Endothelial cell of umbilical vein (primary cell): ENCODE measurements around the gene CKB. TPM values are rescaled to one million over a fixed set of nuclear protein-coding genes. Genes with fewer than 3 reads are reported as not detected.

Experiments used
- BruUV-seq: library from RNA; stranded (reverse); fragments of 400-500 nt; replicated peaks from 2 replicates; lab custom pipeline; 2021; lab: Mats Ljungman, UMichigan
- CTCF ChIA-PET: fragments of 300-600, 350-600 bp; sonication (Branson Sonifier 250); formaldehyde crosslinking; loops from one replicate; lab custom pipeline; 2021; ENCODE audit warnings: antibody characterized with exemption, inconsistent platforms; lab: Charles Lee
- POLR2A ChIA-PET: fragments of 300-600, 350-600 bp; sonication (Branson Sonifier 250); formaldehyde crosslinking; loops from one replicate; lab custom pipeline; 2021; ENCODE audit warnings: antibody characterized with exemption, inconsistent platforms; lab: Charles Lee
- DNase-seq: peaks from one replicate; pipeline ENCODE4 v3.0.0-alpha.2; 2011; ENCODE audit warnings: low read depth, low spot score
- FAIRE-seq: peaks from 2 replicates; lab custom pipeline; 2011; peaks lifted over from hg19 to GRCh38; lab: Jason Lieb, UNC
- H2AFZ ChIP-seq: 2 replicates; pipeline ENCODE4 v1.6.0; 2012; ENCODE audit warnings: low read depth, low read length, control low read depth, inconsistent platforms
- H3K27ac ChIP-seq: 2 replicates; pipeline ENCODE4 v1.5.1; 2011; ENCODE audit warnings: low read depth, mild to moderate bottlenecking, control low read depth, low read length, moderate library complexity; ENCODE audit not compliant: insufficient read depth
- H3K27me3 ChIP-seq, 2 experiments: 2 replicates each; pipeline versions ENCODE4 v1.6.0 to v1.6.1; 2011; ENCODE audit warnings: low read length in 2 of 2, mixed read lengths in 1 of 2; ENCODE audit not compliant: control insufficient read depth in 2 of 2, insufficient read depth in 2 of 2
- H3K36me3 ChIP-seq, 2 experiments: 2 replicates in 1 of 2; 3 replicates in 1 of 2; pipeline ENCODE4 v1.5.1; 2011; ENCODE audit warnings: low read length in 2 of 2, mild to moderate bottlenecking in 1 of 2, moderate library complexity in 1 of 2; ENCODE audit not compliant: control insufficient read depth in 2 of 2, insufficient read depth in 2 of 2; ENCODE audit errors: extremely low read depth in 1 of 2
- H3K4me1 ChIP-seq: 3 replicates; pipeline ENCODE4 v1.5.1; 2011; ENCODE audit warnings: mild to moderate bottlenecking, low read length; ENCODE audit not compliant: control insufficient read depth, insufficient read depth; ENCODE audit errors: extremely low read depth
- H3K4me2 ChIP-seq: 2 replicates; pipeline ENCODE4 v1.6.1; 2011; ENCODE audit warnings: low read length, control low read depth, mixed read lengths; ENCODE audit not compliant: insufficient read depth
- H3K4me3 ChIP-seq, 3 experiments: fragments of 200-600 bp in 1 of 3; sonication (generic), shearing (Covaris generic) in 1 of 3; replicated peaks in 1 of 3; 2 replicates each; pipeline ENCODE4 v1.5.1; 2011 to 2016; ENCODE audit warnings: control low read depth in 3 of 3, low read length in 3 of 3, mild to moderate bottlenecking in 2 of 3, inconsistent platforms in 1 of 3, low read depth in 1 of 3, moderate library complexity in 1 of 3; ENCODE audit not compliant: insufficient read depth in 1 of 3
- H3K79me2 ChIP-seq: 2 replicates; pipeline ENCODE4 v1.6.0; 2012; ENCODE audit warnings: low read length, inconsistent platforms; ENCODE audit not compliant: control insufficient read depth, insufficient read depth
- H3K9ac ChIP-seq: replicated peaks from 2 replicates; pipeline ENCODE3; 2011; ENCODE audit warnings: low read length, control low read depth; ENCODE audit not compliant: insufficient read depth; ENCODE audit errors: extremely low read depth
- H3K9me1 ChIP-seq: replicated peaks from 3 replicates; pipeline ENCODE4 v1.6.0; 2011; ENCODE audit warnings: mild to moderate bottlenecking, low read length; ENCODE audit not compliant: control insufficient read depth, insufficient read depth; ENCODE audit errors: extremely low read depth
- H3K9me3 ChIP-seq: replicated peaks from 2 replicates; pipeline ENCODE4 v1.5.1; 2012; ENCODE audit warnings: low read length, inconsistent platforms; ENCODE audit not compliant: control insufficient read depth, insufficient read depth
- H4K20me1 ChIP-seq: replicated peaks from 2 replicates; pipeline ENCODE3; 2011; ENCODE audit warnings: mild to moderate bottlenecking, low read length; ENCODE audit not compliant: control insufficient read depth, insufficient read depth; ENCODE audit errors: extremely low read depth
- CTCF ChIP-seq, 2 donors: IDR thresholded peaks; 1 replicate in 1 of 2; 2 replicates in 1 of 2; pipeline ENCODE4 v1.5.1; 2011; ENCODE audit warnings: low read length in 2 of 2, mild to moderate bottlenecking in 2 of 2, moderate library complexity in 2 of 2, control low read depth in 1 of 2, inconsistent platforms in 1 of 2, low read depth in 1 of 2; ENCODE audit not compliant: insufficient read depth in 1 of 2; ENCODE audit errors: extremely low read depth in 1 of 2
- EZH2 ChIP-seq: IDR thresholded peaks from 2 replicates; pipeline ENCODE4 v1.6.1; 2012; ENCODE audit warnings: borderline replicate concordance, low read depth, mild to moderate bottlenecking, moderate library complexity, low read length, inconsistent platforms; ENCODE audit not compliant: severe bottlenecking
- FOS ChIP-seq: IDR thresholded peaks from 2 replicates; pipeline ENCODE4 v1.6.1; 2011; ENCODE audit warnings: mild to moderate bottlenecking, low read length, moderate library complexity, borderline replicate concordance; ENCODE audit not compliant: insufficient read depth
- GATA2 ChIP-seq: IDR thresholded peaks from 2 replicates; pipeline ENCODE4 v1.7.0; 2011; ENCODE audit warnings: low read depth, mild to moderate bottlenecking, moderate library complexity, mixed read lengths, low read length; ENCODE audit not compliant: insufficient read length, insufficient read depth
- JUN ChIP-seq: IDR thresholded peaks from 2 replicates; pipeline ENCODE4 v1.6.1; 2011; ENCODE audit warnings: borderline replicate concordance, low read depth; ENCODE audit not compliant: insufficient read length, insufficient read depth
- MAX ChIP-seq: IDR thresholded peaks from 2 replicates; pipeline ENCODE4 v1.6.1; 2011; ENCODE audit not compliant: insufficient read depth, insufficient read length
- MYC ChIP-seq: IDR thresholded peaks from one replicate; pipeline ENCODE4 v1.6.1; 2011; ENCODE audit warnings: mild to moderate bottlenecking, low read depth, low read length
- POLR2A ChIP-seq: IDR thresholded peaks from 2 replicates; pipeline ENCODE4 v1.6.1; 2012; ENCODE audit warnings: low read depth, mild to moderate bottlenecking, control low read depth, low read length
- POLR2AphosphoS5 ChIP-seq: IDR thresholded peaks from 2 replicates; pipeline ENCODE4 v1.6.1; 2012; ENCODE audit warnings: low read depth, mild to moderate bottlenecking, control low read depth, low read length, moderate library complexity; ENCODE audit not compliant: insufficient read depth
- dilution Hi-C: fragments of 300-500 bp; cut with MboI; formaldehyde crosslinking; loops from one replicate; pipeline ENCODE4 v1.15.0; 2019; ENCODE audit warnings: low sequenced_read_pairs; ENCODE audit not compliant: extremely low pct_ligation_motif_present
- intact Hi-C: fragments of 100-400 bp; cut with micrococcal nuclease; formaldehyde crosslinking; loops from one replicate; pipeline ENCODE4 v1.10.0; 2022
- polyA plus RNA-seq, 4 experiments: library from polyadenylated mRNA; depleted of rRNA in 3 of 4; stranded (reverse) in 3 of 4; unstranded in 1 of 4; fragments of >200 nt; gene quantifications; 2 replicates each; pipeline versions ENCODE4 v1.2.1 to v1.2.3, GENCODE V29; 2011 to 2012; ENCODE audit warnings: missing spikeins in 1 of 4
- total RNA-seq: library from RNA; stranded (reverse); gene quantifications from 2 replicates; pipeline ENCODE4 v1.2.3, GENCODE V29; 2021

The CKB gene
- total and polyA plus RNA-seq, 2 donors (not counting 3 experiments of a cell fraction or from before 2014, with no cell fraction given): 4.0 to 6.9 TPM

- Histone ChIP-seq H3K9me3 (no peaks in the 10 kb centered on the region), H3K4me1 (no peaks in the 10 kb centered on the region)
- CTCF ChIA-PET: interaction anchor here (3.7 to 5.5 kb wide), 2 partner anchors 11 to 19 kb away, joined by 17 to 33 read pairs; no protein-coding TSS in a partner anchor
Observed at GRCh38 chr14:103537175-103537990, 14.8 kb upstream of the CKB start.

More at GRCh38 chr14:103537175-103537990, 14.8 kb upstream of the CKB start:
- TF ChIP-seq POLR2A (no peak), MAX (no peak), MYC (no peak), EZH2 (no peak), GATA2 (no peak), FOS (no peak), CTCF (IDR thresholded peaks at IDR 0.05; ENCODE audit: extremely low read depth in 1 of 2, insufficient read depth in 1 of 2, low read depth in 1 of 2, low read length in 2 of 2) (no peak), JUN (no peak), POLR2AphosphoS5 (no peak)
- H3K79me2 ChIP-seq: no peaks in the 10 kb centered on the region
- POLR2A ChIA-PET: no interaction called here
- intact Hi-C loops (no loop called here), dilution Hi-C loops (no loop called here)
- DNase-seq (no peak), FAIRE-seq (no peak)
- H3K27me3 ChIP-seq: no peaks in the 10 kb centered on the region
- no peak overlapping the region for H3K27ac ChIP-seq
- H3K4me2 ChIP-seq: no peak overlapping the region
- H3K9me1 ChIP-seq: no peaks in the 10 kb centered on the region
- no peaks in the 10 kb centered on the region for H4K20me1 ChIP-seq
- no TSS peak for BruUV-seq
- no peak overlapping the region for H3K4me3 ChIP-seq
- no peaks in the 10 kb centered on the region for H3K36me3 ChIP-seq
- H3K9ac ChIP-seq: no peak overlapping the region
- no peak overlapping the region for H2AFZ ChIP-seq
